ENCODE measurements around the gene SBF2.

The SBF2 gene

GRCh38 chr11:10317776-10318526, 23.9 kb upstream of the SBF2 start:
- no peak for DNase-seq (ENCODE audit: low read depth)

GRCh38 chr11:10317151-10317755, 23.2 kb upstream of the SBF2 start:
- no peak for DNase-seq (ENCODE audit: low read depth)

- no peak for DNase-seq (ENCODE audit: low read depth)
Measured at GRCh38 chr11:10315083-10315482, 21.1 kb upstream of the SBF2 start.

GRCh38 chr11:10314199-10315072, 20.4 kb upstream of the SBF2 start:
- no peak for DNase-seq (ENCODE audit: low read depth)

- DNase-seq (ENCODE audit: low read depth), result no peak
Measured at GRCh38 chr11:10311802-10312201, 17.8 kb upstream of the SBF2 start.

GRCh38 chr11:10310301-10310841, 16.4 kb upstream of the SBF2 start:
- no peak for DNase-seq (ENCODE audit: low read depth)

GRCh38 chr11:10309163-10310093, 15.4 kb upstream of the SBF2 start:
- DNase-seq (ENCODE audit: low read depth), result no peak

GRCh38 chr11:10308201-10308954, 14.4 kb upstream of the SBF2 start:
- DNase-seq (ENCODE audit: low read depth), result no peak

- peak; percentile 72 for DNase-seq (ENCODE audit: low read depth)
Measured at GRCh38 chr11:10307400-10308200, 13.6 kb upstream of the SBF2 start.

- no peak for DNase-seq (ENCODE audit: low read depth)
Measured at GRCh38 chr11:10307022-10307399, 13.0 kb upstream of the SBF2 start.

- DNase-seq (ENCODE audit: low read depth), result no peak
Measured at GRCh38 chr11:10305964-10306918, 12.2 kb upstream of the SBF2 start.

GRCh38 chr11:10305262-10305963, 11.4 kb upstream of the SBF2 start:
- no peak for DNase-seq (ENCODE audit: low read depth)

GRCh38 chr11:10304495-10305261, 10.7 kb upstream of the SBF2 start, which contains the start of gene ADM:
ADM (plus strand) TSS chr11:10305073; CDS start chr11:10305701, 628 bp downstream.
- DNase-seq (ENCODE audit: low read depth), result no peak

GRCh38 chr11:10303558-10304363, 9.7 kb upstream of the SBF2 start:
- DNase-seq (ENCODE audit: low read depth), result no peak

- no peak for DNase-seq (ENCODE audit: low read depth)
Measured at GRCh38 chr11:10302744-10303557, 8.9 kb upstream of the SBF2 start.

All from activated T-cell treated with anti-CD3 and anti-CD28 coated beads for 24 hours (primary cell).